ENCODE results near the gene MINDY4B. TPM values are rescaled to one million over a fixed set of nuclear protein-coding genes. Genes with fewer than 3 reads are reported as not detected.

MINDY4B gene
- total and polyA plus RNA-seq, 2 of the 13 experiments (the other 11 are each of a cell fraction or from before 2014, with no cell fraction given), result not detected

GRCh38 chr3:150926328-150926727, 21.1 kb upstream of the MINDY4B start (continued):
- TF ChIP-seq BRF2 (CRISPR knock-in tag; IDR thresholded peaks at IDR 0.05), result no peak

- TF ChIP-seq ZNF468 (CRISPR knock-in tag; IDR thresholded peaks at IDR 0.05), result no peak
- TF ChIP-seq RCOR2 (CRISPR knock-in tag; IDR thresholded peaks at IDR 0.05), result no peak
- peak; percentile 73 for TF ChIP-seq CTCF (CRISPR knock-in tag; IDR thresholded peaks at IDR 0.05)
- TF ChIP-seq ZFP36 (IDR thresholded peaks at IDR 0.05; ENCODE audit: borderline replicate concordance, low read depth, low read length, partially characterized antibody), result peak; percentile 48
- peak; percentile 63 for TF ChIP-seq RAD21 (CRISPR knock-in tag; IDR thresholded peaks at IDR 0.05)
- no peak for TF ChIP-seq ZNF607 (CRISPR knock-in tag; IDR thresholded peaks at IDR 0.05; ENCODE audit: borderline replicate concordance)
- peak; percentile 82; the same call in 1 of the 2 replicates for TF ChIP-seq RNF2 (conservative IDR thresholded peaks at IDR 0.05; ENCODE audit: low read depth)
- TF ChIP-seq RORA (CRISPR knock-in tag; IDR thresholded peaks at IDR 0.05), result no peak
- TF ChIP-seq XRCC5 (optimal IDR thresholded peaks at IDR 0.05; ENCODE audit: low read length), result peak; percentile 73
- TF ChIP-seq STAG1 (CRISPR knock-in tag; IDR thresholded peaks at IDR 0.05), result peak; percentile 78
- no peak for TF ChIP-seq ATF7-NPFF (CRISPR knock-in tag; IDR thresholded peaks at IDR 0.05; ENCODE audit: low read depth)
- TF ChIP-seq TFAP4 (IDR thresholded peaks at IDR 0.05; ENCODE audit: borderline replicate concordance, low read depth), result 0 out of 2 replicates have a peak, but pooled peaks have one; percentile 32
- peak; percentile 32 for TF ChIP-seq SMC3 (IDR thresholded peaks at IDR 0.05; ENCODE audit: low read length)
- BruUV-seq (replicated peaks), result no TSS peak
- ChIA-PET CTCF (ENCODE audit: low intra/inter-chr PET ratio, low total read pairs) (interaction anchor here (1.1 to 2.1 kb wide), 2 partner anchors 161 to 220 kb away, joined by 3 to 22 read pairs; no protein-coding TSS in a partner anchor), POLR2A (no interaction called here)
- FAIRE-seq (no peak), DNase-seq (ENCODE audit: low spot score) (peak; percentile 50), ATAC-seq (peak; percentile 99)
- H2AFZ ChIP-seq (ENCODE audit: low read length), result no peak overlapping the region
- H3K9ac ChIP-seq (ENCODE audit: insufficient read depth, low read depth, low read length), result no peak overlapping the region
- H4K20me1 ChIP-seq (ENCODE audit: insufficient read depth, low read length), result no peaks in the 10 kb centered on the region
- no peak overlapping the region for H3K27ac ChIP-seq (ENCODE audit: extremely low read length, insufficient read depth, low read length)
- no peaks in the 10 kb centered on the region for H3K36me3 ChIP-seq (replicated peaks in 1 of 2; ENCODE audit: control insufficient read depth in 1 of 2, insufficient read depth in 2 of 2, low read length in 2 of 2)
- no peaks in the 10 kb centered on the region for H3K79me2 ChIP-seq (ENCODE audit: insufficient read depth, low read length)
- H3K4me1 ChIP-seq (ENCODE audit: insufficient read depth, low read length), result no peaks in the 10 kb centered on the region
- H3K4me2 ChIP-seq (ENCODE audit: low read depth, low read length), result peak overlapping the region; percentile 34
- in situ Hi-C loops (cut with HindIII; ENCODE audit: extremely low pct_ligation_motif_present, low pct_unique_long_range_greater_than_20kb) (loop anchor here (5.0 kb wide), 1 partner anchor 222 kb away; no protein-coding TSS in a partner anchor), intact Hi-C loops (cut with micrococcal nuclease; ENCODE audit: unreplicated experiment) (loop anchor here (1.0 to 10.0 kb wide), 2 partner anchors 159 to 221 kb away; partner anchors contain the start of gene MED12L)
- H3K9me3 ChIP-seq (ENCODE audit: low read length), result no peaks in the 10 kb centered on the region
- peaks cover 0 to 15% of the 10 kb centered on the region in 2 experiments; a peak in 2 of 5 replicates for H3K27me3 ChIP-seq (ENCODE audit: control insufficient read depth in 1 of 2, insufficient read depth in 2 of 2, low read length in 2 of 2)
- H3K4me3 ChIP-seq (replicated peaks in 1 of 3; ENCODE audit: insufficient read depth in 1 of 3, low read depth in 2 of 3, low read length in 3 of 3), result peak overlapping the region in 1 of 3 experiments; percentile 19; a peak in 1 of 6 replicates
- 21% methylated on average over 4 of the region's 14 CpGs for WGBS (ENCODE audit: low lambda C conversion rate)
Observed at GRCh38 chr3:150925751-150926201, 20.5 kb upstream of the MINDY4B start.
